Fibroblast of villous mesenchyme (primary cell): ENCODE measurements around the gene INO80. TPM values are rescaled to one million over a fixed set of nuclear protein-coding genes. Genes with fewer than 3 reads are reported as not detected.
A peak's percentile ranks its signal among the peaks of the same experiment; 100 is the strongest.

ENCODE experiments used
- DNase-seq: peaks from one replicate; pipeline ENCODE4 v3.0.0-alpha.2; 2010; ENCODE audit warnings: low read depth
- H3K4me3 ChIP-seq: 2 replicates; pipeline ENCODE4 v1.5.1; 2011; ENCODE audit warnings: low read depth, mild to moderate bottlenecking, low read length
- CTCF ChIP-seq: IDR thresholded peaks from 2 replicates; pipeline ENCODE4 v1.5.1; 2012; ENCODE audit warnings: low read depth, mild to moderate bottlenecking, low read length; ENCODE audit not compliant: insufficient read depth
- total RNA-seq: library from RNA; depleted of rRNA; stranded (reverse); fragments of >200 nt; gene quantifications from 2 replicates; pipeline ENCODE4 v1.2.3, GENCODE V29; 2012

Gene INO80
- total RNA-seq, 1 donor = 29.8 TPM

GRCh38 chr15:40938536-40938870, 177.6 kb downstream of the INO80 start:
- DNase-seq = no peak
- H3K4me3 ChIP-seq = no peak overlapping the region
- no peak for TF ChIP-seq CTCF

- no peak for DNase-seq
- peak; percentile 29 for TF ChIP-seq CTCF
- no peak overlapping the region for H3K4me3 ChIP-seq
These were observed 178.1 kb downstream of the INO80 start for GRCh38 chr15:40937762-40938535.

GRCh38 chr15:40936709-40937666, 179.1 kb downstream of the INO80 start:
- H3K4me3 ChIP-seq = no peak overlapping the region
- DNase-seq = no peak
- TF ChIP-seq CTCF = no peak

- DNase-seq = no peak
- no peak for TF ChIP-seq CTCF
- H3K4me3 ChIP-seq = no peak overlapping the region
These were observed 179.8 kb downstream of the INO80 start for GRCh38 chr15:40936234-40936708.

GRCh38 chr15:40934457-40934856, 181.6 kb downstream of the INO80 start:
- TF ChIP-seq CTCF = no peak
- no peak overlapping the region for H3K4me3 ChIP-seq
- no peak for DNase-seq

GRCh38 chr15:40933517-40933902, 182.6 kb downstream of the INO80 start:
- H3K4me3 ChIP-seq = no peak overlapping the region
- no peak for TF ChIP-seq CTCF
- no peak for DNase-seq
